PC-3 (cell line): ENCODE results near the gene KNG1. TPM values are rescaled to one million over a fixed set of nuclear protein-coding genes. Genes with fewer than 3 reads are reported as not detected.
A peak's percentile ranks its signal among the peaks of the same experiment; 100 is the strongest.

Experiments
- ATAC-seq: fragments of 200-7000 bp; cut with Tn5 transposase; 2 replicates; pipeline ENCODE4 v1.9.1; 2020; ENCODE audit warnings: mild to moderate bottlenecking, moderate library complexity
- BruUV-seq: library from RNA; stranded (reverse); fragments of 400-500 nt; replicated peaks from 2 replicates; lab custom pipeline; 2021; lab: Mats Ljungman, UMichigan
- CTCF ChIA-PET: fragments of 300-600 bp; sonication (Branson Sonifier 250); formaldehyde crosslinking; loops from one replicate; lab custom pipeline; 2022; ENCODE audit warnings: antibody characterized with exemption; lab: Charles Lee
- POLR2A ChIA-PET: fragments of 300-600 bp; sonication (Branson Sonifier 250); formaldehyde crosslinking; loops from one replicate; lab custom pipeline; 2022; ENCODE audit warnings: antibody characterized with exemption; ENCODE audit not compliant: unreplicated experiment; lab: Charles Lee
- DNase-seq: peaks from one replicate; pipeline ENCODE4 v3.0.0-alpha.2; 2015
- H2AFZ ChIP-seq: fragments of 300-600 bp; sonication (generic); 2 replicates; pipeline ENCODE4 v1.6.0; 2016; ENCODE audit warnings: antibody characterized with exemption, low read length
- H3F3A ChIP-seq: fragments of 300-600 bp; sonication (generic); one replicate; pipeline ENCODE4 v1.6.0; 2017; ENCODE audit warnings: antibody characterized with exemption, low read length, control low read depth, mild to moderate bottlenecking; ENCODE audit not compliant: unreplicated experiment
- H3K27ac ChIP-seq: fragments of 300-600 bp; sonication (generic); 2 replicates; pipeline ENCODE4 v1.5.1; 2016; ENCODE audit warnings: mild to moderate bottlenecking, low read length
- H3K27me3 ChIP-seq: fragments of 300-600 bp; sonication (generic); 2 replicates; pipeline ENCODE4 v1.6.1; 2016; ENCODE audit warnings: low read length, mixed read lengths
- H3K36me3 ChIP-seq: fragments of 300-600 bp; sonication (generic); 2 replicates; pipeline ENCODE4 v1.6.1; 2016; ENCODE audit warnings: low read depth, mixed run types, low read length, mixed read lengths
- H3K4me1 ChIP-seq: fragments of 300-600 bp; sonication (generic); 2 replicates; pipeline ENCODE4 v1.5.1; 2016; ENCODE audit warnings: low read length; ENCODE audit not compliant: insufficient read depth
- H3K4me2 ChIP-seq: fragments of 300-600 bp; sonication (generic); 2 replicates; pipeline ENCODE4 v1.6.0; 2016; ENCODE audit warnings: low read length
- H3K4me3 ChIP-seq: fragments of 300-600 bp; sonication (generic); 2 replicates; pipeline ENCODE4 v1.5.1; 2016; ENCODE audit warnings: mild to moderate bottlenecking, low read length, mixed read lengths
- H3K79me2 ChIP-seq: fragments of 300-600 bp; sonication (generic); 2 replicates; pipeline ENCODE4 v1.6.1; 2017; ENCODE audit warnings: low read length, mixed read lengths
- H3K9ac ChIP-seq: fragments of 300-600 bp; sonication (generic); 2 replicates; pipeline ENCODE4 v1.6.0; 2016; ENCODE audit warnings: mild to moderate bottlenecking, low read length
- H3K9me2 ChIP-seq: fragments of 300-600 bp; sonication (generic); replicated peaks from 2 replicates; pipeline ENCODE4 v1.6.1; 2016; ENCODE audit warnings: mixed run types, low read length, mixed read lengths
- H3K9me3 ChIP-seq: fragments of 300-600 bp; sonication (generic); 2 replicates; pipeline ENCODE4 v1.6.1; 2016; ENCODE audit warnings: low read length, mixed read lengths
- H4K20me1 ChIP-seq: fragments of 300-600 bp; sonication (generic); 2 replicates; pipeline ENCODE4 v1.6.1; 2016; ENCODE audit warnings: low read length, mixed read lengths
- CTCF ChIP-seq: fragments of 300-600 bp; sonication (generic); conservative IDR thresholded peaks from 2 replicates; pipeline ENCODE4 v1.5.1; 2017; ENCODE audit warnings: antibody characterized with exemption, low read depth, mild to moderate bottlenecking, low read length
- EZH2 ChIP-seq: fragments of 300-600 bp; sonication (generic); IDR thresholded peaks from one replicate; pipeline ENCODE4 v1.6.1; 2017; ENCODE audit warnings: antibody characterized with exemption, mild to moderate bottlenecking, low read length; ENCODE audit not compliant: unreplicated experiment
- EZH2phosphoT487 ChIP-seq: fragments of 300-600 bp; sonication (generic); IDR thresholded peaks from 2 replicates; pipeline ENCODE4 v1.6.1; 2018; ENCODE audit warnings: mild to moderate bottlenecking, antibody characterized with exemption, low read length, borderline replicate concordance
- intact Hi-C: fragments of 100-400 bp; cut with micrococcal nuclease; formaldehyde crosslinking; loops from 2 replicates; pipeline ENCODE4 v1.9.0; 2023
- total RNA-seq: library from RNA; depleted of rRNA; stranded (reverse); fragments of >200 nt; gene quantifications from 2 replicates; pipeline ENCODE4 v1.2.3, GENCODE V29; 2014

The KNG1 gene
- total RNA-seq, 1 experiment from 2014 or later, result not detected

DNA sequence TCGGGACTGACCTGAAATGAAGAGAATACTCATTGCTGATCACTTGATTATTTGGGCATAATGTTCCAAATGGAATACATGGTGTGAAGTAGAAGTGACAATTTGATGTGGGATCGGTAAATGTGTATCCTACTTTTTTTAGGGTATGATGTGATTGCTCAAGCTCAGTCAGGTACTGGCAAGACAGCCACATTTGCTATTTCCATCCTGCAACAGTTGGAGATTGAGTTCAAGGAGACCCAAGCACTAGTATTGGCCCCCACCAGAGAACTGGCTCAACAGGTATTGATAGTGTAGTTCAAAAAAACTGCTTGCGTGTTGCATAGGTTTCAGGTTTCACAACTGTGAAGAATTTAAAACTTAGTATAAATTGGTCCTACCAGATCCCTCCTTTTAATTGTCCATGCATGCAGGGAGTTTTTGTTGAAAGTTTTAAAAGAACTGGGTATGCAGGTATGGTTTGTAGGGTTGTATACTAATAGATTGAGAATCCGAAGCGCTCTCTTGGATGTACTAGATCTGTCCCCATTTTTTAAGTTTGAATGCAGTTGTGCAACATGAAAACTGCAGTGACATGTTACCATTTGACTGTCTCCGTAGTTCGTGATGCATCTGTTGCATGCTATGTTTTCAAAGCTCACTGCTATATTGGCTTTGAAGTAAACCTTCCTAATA, 67.8 kb downstream of the KNG1 start:
- H3K79me2 ChIP-seq, result peaks cover 68% of the 10 kb centered on the region
- no peak overlapping the region for H2AFZ ChIP-seq
- ChIA-PET POLR2A (no interaction called here), CTCF (interaction anchor here (0.6 kb wide), 1 partner anchor 217 kb away, joined by 4 read pairs; no protein-coding TSS in a partner anchor)
- peaks cover 61% of the 10 kb centered on the region for H4K20me1 ChIP-seq
- H3K4me2 ChIP-seq, result peak overlapping the region; percentile 84
- no peak for ATAC-seq
- DNase-seq, result no peak
- H3K36me3 ChIP-seq, result peaks cover 62% of the 10 kb centered on the region
- peaks cover 31% of the 10 kb centered on the region for H3K4me1 ChIP-seq
- no peaks in the 10 kb centered on the region for H3K9me2 ChIP-seq
- peak overlapping the region; percentile 100 for H3K4me3 ChIP-seq
- intact Hi-C loops, result loop anchor here (10.0 kb wide), 2 partner anchors 220 to 680 kb away; partner anchors contain the start of genes ETV5 and TBCCD1
- peaks cover 56% of the 10 kb centered on the region for H3F3A ChIP-seq
- H3K9me3 ChIP-seq, result no peaks in the 10 kb centered on the region
- H3K9ac ChIP-seq, result peak overlapping the region; percentile 99
- TF ChIP-seq CTCF (no peak), EZH2 (no peak), EZH2phosphoT487 (no peak)
- H3K27me3 ChIP-seq, result no peaks in the 10 kb centered on the region
- no TSS peak for BruUV-seq
- H3K27ac ChIP-seq, result peak overlapping the region; percentile 73; the same call in 1 of the 2 replicates

GRCh38 chr3:186785495-186786018, 68.4 kb downstream of the KNG1 start:
- Histone ChIP-seq H3K9ac (peak overlapping the region; percentile 99), H3K36me3 (peaks cover 62% of the 10 kb centered on the region), H3K79me2 (peaks cover 68% of the 10 kb centered on the region), H3K9me2 (no peaks in the 10 kb centered on the region), H3F3A (peaks cover 62% of the 10 kb centered on the region), H3K9me3 (no peaks in the 10 kb centered on the region), H3K27ac (no peak overlapping the region), H3K27me3 (no peaks in the 10 kb centered on the region), H3K4me1 (peaks cover 31% of the 10 kb centered on the region), H3K4me3 (peak overlapping the region; percentile 100), H3K4me2 (peak overlapping the region; percentile 84), H4K20me1 (peaks cover 67% of the 10 kb centered on the region), H2AFZ (no peak overlapping the region)
- ChIA-PET POLR2A (interaction anchor here (0.6 kb wide), 1 partner anchor 842 kb away, joined by 3 read pairs; no protein-coding TSS in a partner anchor), CTCF (interaction anchor here (0.6 kb wide), 1 partner anchor 217 kb away, joined by 4 read pairs; no protein-coding TSS in a partner anchor)
- ATAC-seq (no peak), DNase-seq (no peak)
- intact Hi-C loops, result loop anchor here (10.0 kb wide), 2 partner anchors 221 to 681 kb away; partner anchors contain the start of genes ETV5 and TBCCD1
- no TSS peak for BruUV-seq
- TF ChIP-seq EZH2phosphoT487, result no peak
- TF ChIP-seq EZH2, result no peak
- no peak for TF ChIP-seq CTCF
